ENCODE measurements around the gene PTPRN2.

PTPRN2 gene

DNA sequence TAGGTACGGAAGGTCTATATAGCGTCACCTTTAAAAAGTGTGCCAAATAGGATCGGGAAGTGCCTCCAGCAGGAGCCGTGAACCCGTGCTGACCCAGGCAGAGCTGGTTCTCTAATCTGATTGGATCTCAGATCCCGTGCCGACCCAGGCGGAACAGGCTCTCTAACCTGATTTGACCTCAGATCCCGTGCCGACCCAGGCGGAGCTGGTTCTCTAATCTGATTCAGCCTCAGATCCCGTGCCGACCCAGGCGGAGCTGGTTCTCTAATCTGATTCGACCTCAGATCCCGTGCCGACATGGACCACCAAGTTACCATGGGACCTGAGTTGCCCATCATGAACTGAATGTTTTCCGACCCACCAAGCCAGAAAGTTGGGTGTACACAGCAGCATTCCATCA lies 463.9 kb downstream of the PTPRN2 start:
- Mint-ChIP-seq H3K9me3 (peaks cover 7 to 21% of the 10 kb centered on the region in 2 donors), H3K4me3 (no peak overlapping the region), H3K36me3 (ENCODE audit: insufficient read depth) (no peaks in the 10 kb centered on the region), H3K27me3 (peaks cover 0 to 11% of the 10 kb centered on the region in 2 donors), H3K27ac (no peak overlapping the region), H3K4me1 (ENCODE audit: low read depth in 2 of 2) (no peaks in the 10 kb centered on the region)
- ATAC-seq (replicated peaks) (no peak), DNase-seq (no peak)

DNA sequence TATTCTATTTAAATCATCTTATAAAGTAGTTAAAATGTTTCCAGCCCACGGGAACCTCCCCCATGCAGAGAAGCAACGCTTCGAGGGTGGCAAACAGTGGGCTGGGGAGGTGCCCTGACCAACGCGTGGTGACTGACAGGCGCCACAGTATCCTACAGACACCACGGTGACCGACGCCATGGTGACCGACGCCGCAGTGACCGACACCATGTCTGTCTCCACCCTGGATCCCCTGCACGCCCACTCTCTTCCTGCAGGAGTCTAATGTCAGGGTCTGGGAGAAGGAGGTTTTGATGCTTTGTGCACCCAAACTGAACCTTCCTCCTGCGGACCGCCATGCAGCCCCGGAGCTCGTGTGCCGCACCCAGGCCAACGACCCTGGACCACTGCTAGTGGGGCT lies 464.4 kb downstream of the PTPRN2 start:
- Mint-ChIP-seq H3K27me3 (peaks cover 0 to 11% of the 10 kb centered on the region in 2 donors), H3K4me1 (ENCODE audit: low read depth in 2 of 2) (no peaks in the 10 kb centered on the region), H3K36me3 (ENCODE audit: insufficient read depth) (no peaks in the 10 kb centered on the region), H3K9me3 (peaks cover 7 to 21% of the 10 kb centered on the region in 2 donors), H3K4me3 (no peak overlapping the region), H3K27ac (no peak overlapping the region)
- ATAC-seq (replicated peaks), result no peak
- no peak for DNase-seq

DNA sequence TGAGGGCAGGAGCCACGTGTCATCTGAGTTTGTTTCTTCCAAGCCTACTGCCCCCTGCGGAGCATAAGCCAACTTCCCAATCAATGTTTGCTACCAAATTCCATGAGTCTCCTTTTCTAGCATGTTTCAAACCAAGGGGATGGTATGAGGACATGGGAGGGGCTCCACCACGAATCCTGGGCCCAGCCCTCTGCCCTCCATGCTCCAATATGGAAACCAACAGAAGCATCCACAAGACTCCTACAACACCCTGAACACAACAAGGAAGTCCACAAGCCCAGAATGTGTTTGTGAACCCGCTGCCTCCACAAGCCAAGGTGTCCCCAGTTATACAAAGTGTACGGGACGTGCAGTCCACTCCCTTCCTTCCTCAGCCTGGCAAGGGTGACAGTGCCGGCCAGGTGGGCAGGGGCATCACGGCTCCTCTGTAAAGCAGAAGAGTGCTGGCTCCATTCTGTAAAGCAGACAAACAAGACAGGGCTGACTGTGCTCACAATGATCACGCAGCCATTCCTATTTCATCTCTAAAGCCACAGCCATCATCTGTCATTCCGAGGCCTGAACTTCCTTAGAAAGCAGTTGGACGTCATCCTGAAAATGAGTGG lies 466.1 kb downstream of the PTPRN2 start:
- DNase-seq (no peak), ATAC-seq (replicated peaks) (no peak)
- Mint-ChIP-seq H3K4me1 (ENCODE audit: low read depth in 2 of 2) (no peaks in the 10 kb centered on the region), H3K36me3 (ENCODE audit: insufficient read depth) (no peaks in the 10 kb centered on the region), H3K27ac (no peak overlapping the region), H3K27me3 (peaks cover 0 to 11% of the 10 kb centered on the region in 2 donors), H3K4me3 (no peak overlapping the region), H3K9me3 (peaks cover 9 to 21% of the 10 kb centered on the region in 2 donors)

DNA sequence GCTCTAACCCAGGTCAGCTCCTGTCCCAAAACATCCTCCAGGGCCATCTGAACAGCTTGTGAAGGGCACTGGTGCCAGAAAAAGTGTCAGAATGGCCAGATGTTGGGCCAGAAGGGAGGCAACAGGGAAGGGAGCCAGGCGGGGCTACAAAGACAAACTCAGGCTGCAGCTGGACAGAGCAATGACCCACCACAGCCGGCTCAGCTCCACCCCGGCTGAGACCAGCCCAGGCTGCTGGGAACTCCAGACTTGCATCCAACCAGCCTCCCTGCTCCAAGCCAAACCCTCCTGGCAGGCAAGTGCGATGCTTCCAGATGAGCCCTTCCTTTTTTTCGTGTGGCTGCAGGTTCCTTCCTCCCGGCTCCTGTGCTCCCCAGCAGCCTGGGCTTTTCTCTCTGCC lies 466.9 kb downstream of the PTPRN2 start:
- ATAC-seq (replicated peaks) (no peak), DNase-seq (no peak)
- no peak overlapping the region for H3K4me3 Mint-ChIP-seq
- H3K27ac Mint-ChIP-seq, result no peak overlapping the region
- H3K36me3 Mint-ChIP-seq (ENCODE audit: insufficient read depth), result no peaks in the 10 kb centered on the region
- peaks cover 9 to 21% of the 10 kb centered on the region in 2 donors for H3K9me3 Mint-ChIP-seq
- H3K27me3 Mint-ChIP-seq, result peaks cover 0 to 11% of the 10 kb centered on the region in 2 donors
- no peaks in the 10 kb centered on the region for H3K4me1 Mint-ChIP-seq (ENCODE audit: low read depth in 2 of 2)

- DNase-seq (no peak), ATAC-seq (replicated peaks) (no peak)
- Mint-ChIP-seq H3K27me3 (peaks cover 0 to 11% of the 10 kb centered on the region in 2 donors), H3K4me3 (no peak overlapping the region), H3K36me3 (ENCODE audit: insufficient read depth) (no peaks in the 10 kb centered on the region), H3K9me3 (peaks cover 10 to 22% of the 10 kb centered on the region in 2 donors), H3K4me1 (ENCODE audit: low read depth in 2 of 2) (no peaks in the 10 kb centered on the region), H3K27ac (no peak overlapping the region)
Measured at GRCh38 chr7:158120316-158120715, 467.3 kb downstream of the PTPRN2 start.

DNA sequence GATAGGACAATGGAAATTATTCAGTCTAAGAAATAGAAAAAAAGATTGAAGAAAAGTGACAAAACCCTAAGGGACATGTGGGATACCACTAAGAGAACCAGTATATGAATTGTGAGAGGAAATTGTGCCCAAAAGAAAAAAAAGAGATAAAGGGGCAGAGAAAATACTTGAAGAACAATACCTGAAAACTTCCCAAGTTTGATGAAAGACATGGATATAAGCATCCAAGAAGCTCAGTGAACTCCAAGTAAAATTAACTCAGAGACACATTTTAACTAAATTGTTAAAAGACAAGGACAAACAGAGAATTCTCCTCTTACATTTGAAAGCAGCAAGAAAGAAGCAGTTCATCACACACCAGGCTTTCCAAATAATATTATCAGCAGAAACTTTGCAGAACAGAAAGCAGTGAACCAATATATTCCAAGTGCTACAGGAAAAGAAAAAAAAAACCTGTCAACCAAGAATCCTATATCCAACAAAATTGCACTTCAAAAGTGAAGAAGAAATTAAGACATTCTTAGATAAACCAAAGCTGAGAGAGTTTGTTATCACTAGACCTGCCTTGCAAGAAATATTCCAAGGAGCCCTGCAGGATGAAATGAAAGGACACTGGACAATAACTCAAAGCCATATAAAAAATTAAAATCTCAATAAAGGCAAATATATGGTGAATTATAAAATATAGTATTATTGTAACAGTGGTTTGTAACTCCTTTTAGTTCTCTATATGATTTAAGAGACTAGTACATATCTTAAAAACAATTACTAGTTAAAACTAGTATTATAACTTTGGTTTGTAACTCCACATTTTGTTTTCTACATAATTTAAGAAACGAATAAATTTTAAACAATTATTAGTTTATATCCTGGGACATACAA lies 470.0 kb downstream of the PTPRN2 start:
- ATAC-seq (replicated peaks) (no peak), DNase-seq (no peak)
- H3K4me1 Mint-ChIP-seq (ENCODE audit: low read depth in 2 of 2), result no peaks in the 10 kb centered on the region
- no peaks in the 10 kb centered on the region for H3K36me3 Mint-ChIP-seq (ENCODE audit: insufficient read depth)
- H3K27me3 Mint-ChIP-seq, result peaks cover 0 to 11% of the 10 kb centered on the region in 2 donors
- H3K27ac Mint-ChIP-seq, result no peak overlapping the region
- H3K9me3 Mint-ChIP-seq, result peaks cover 22 to 39% of the 10 kb centered on the region in 2 donors
- H3K4me3 Mint-ChIP-seq, result no peak overlapping the region

DNA sequence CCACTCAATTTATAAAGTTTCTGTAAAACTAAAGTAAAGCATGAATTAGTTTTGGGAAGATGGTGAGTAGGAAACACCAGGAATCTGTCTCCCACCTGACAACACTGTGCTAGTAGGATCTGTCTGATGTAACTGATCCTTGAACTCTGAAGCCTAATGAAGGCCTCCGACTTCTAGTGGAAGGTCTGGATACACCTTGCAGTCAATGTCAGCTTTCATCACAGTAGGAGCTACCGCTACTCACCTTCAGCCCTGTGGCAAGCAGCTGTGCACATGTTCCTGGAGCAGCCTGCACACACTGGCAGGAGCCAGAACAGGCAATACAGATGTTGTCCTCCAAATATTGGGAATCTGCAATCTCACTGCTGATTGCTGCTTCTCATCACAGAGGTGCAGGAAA lies 471.4 kb downstream of the PTPRN2 start:
- ATAC-seq (replicated peaks) (no peak), DNase-seq (no peak)
- H3K9me3 Mint-ChIP-seq, result peaks cover 21 to 40% of the 10 kb centered on the region in 2 donors
- no peak overlapping the region for H3K4me3 Mint-ChIP-seq
- no peaks in the 10 kb centered on the region for H3K4me1 Mint-ChIP-seq (ENCODE audit: low read depth in 2 of 2)
- H3K36me3 Mint-ChIP-seq (ENCODE audit: insufficient read depth), result no peaks in the 10 kb centered on the region
- no peak overlapping the region for H3K27ac Mint-ChIP-seq
- H3K27me3 Mint-ChIP-seq, result peaks cover 5 to 6% of the 10 kb centered on the region in 2 donors

DNA sequence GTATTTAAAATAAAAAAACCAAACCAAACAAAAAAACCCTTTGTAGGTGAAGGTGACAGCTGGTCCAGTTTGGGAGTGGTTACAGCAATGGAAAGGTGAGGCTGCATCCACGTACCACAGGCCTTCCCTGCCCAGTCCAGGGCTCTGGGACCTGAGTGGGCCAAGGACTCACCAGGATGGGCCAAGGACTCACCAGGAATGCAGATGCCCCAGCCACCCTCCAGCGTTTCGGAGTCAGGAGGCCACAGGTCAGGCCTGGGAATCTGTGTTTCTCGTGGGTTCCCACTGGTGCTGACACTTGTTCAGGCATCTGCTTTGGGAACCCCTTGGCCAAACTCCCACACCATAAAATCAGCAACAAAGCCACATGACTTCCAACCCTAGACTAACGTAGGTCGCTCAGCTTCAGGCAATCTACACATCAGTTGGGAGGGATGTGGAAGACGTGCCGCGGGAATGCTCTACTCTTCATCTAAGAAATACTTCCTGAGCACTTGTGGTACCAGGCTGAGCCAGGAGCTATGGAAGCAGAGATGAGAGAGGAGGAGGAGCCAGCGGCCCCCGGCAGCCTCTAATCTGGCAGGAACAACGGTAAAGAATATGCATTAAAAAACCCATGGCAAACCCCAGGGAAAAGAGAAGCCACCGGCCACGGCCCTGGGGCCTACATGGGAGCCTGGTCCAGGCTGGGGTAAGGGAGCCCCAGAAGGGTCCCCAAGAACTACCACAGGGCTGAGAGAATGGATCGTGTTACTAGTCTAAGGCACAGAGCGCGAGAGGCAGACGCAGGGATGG lies 473.4 kb downstream of the PTPRN2 start:
- Mint-ChIP-seq H3K27me3 (peaks cover 0 to 6% of the 10 kb centered on the region in 2 donors), H3K36me3 (ENCODE audit: insufficient read depth) (no peaks in the 10 kb centered on the region), H3K9me3 (peaks cover 21 to 28% of the 10 kb centered on the region in 2 donors), H3K27ac (no peak overlapping the region), H3K4me1 (ENCODE audit: low read depth in 2 of 2) (no peaks in the 10 kb centered on the region), H3K4me3 (no peak overlapping the region)
- ATAC-seq (replicated peaks) (no peak), DNase-seq (no peak)

GRCh38 chr7:158113321-158114025 lies 474.1 kb downstream of the PTPRN2 start:
- DNase-seq (no peak), ATAC-seq (replicated peaks) (no peak)

DNA sequence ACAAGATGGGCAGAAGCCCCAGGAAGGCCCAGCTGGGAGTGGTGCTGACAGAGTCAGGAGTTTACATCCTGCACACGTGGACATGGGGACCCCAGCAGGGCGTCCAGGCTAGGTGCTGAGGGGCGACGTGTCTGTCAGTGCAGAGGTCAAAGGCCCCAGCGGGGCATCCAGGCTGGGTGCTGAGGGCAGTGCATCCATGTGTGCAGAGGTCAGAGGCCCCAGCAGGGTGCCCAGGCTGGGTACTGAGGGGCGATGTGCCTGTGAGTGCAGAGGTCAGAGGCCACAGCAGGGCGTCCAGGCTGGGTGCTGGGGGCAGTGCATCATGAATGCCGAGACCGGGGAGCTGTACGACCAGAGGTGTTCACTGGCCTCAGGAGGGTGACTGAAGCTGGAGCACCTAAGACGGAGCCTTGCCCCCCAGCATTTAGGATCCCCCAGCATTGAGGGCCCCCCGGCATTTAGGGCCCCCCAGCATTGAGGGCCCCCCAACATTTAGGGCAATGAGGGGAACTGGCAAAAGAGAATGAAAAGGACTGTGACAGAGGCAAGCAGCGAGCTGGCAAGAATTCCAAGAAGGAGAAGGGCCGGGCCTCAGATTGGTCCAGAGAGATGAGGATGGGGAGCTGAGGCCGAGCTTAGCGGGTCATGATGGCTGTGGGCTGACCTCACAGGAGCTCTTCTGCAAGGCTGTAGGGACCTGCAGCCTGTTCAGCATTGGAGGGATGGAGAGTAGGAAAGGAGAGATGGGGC lies 474.9 kb downstream of the PTPRN2 start:
- no peaks in the 10 kb centered on the region for H3K36me3 Mint-ChIP-seq (ENCODE audit: insufficient read depth)
- no peak overlapping the region for H3K4me3 Mint-ChIP-seq
- peaks cover 0 to 12% of the 10 kb centered on the region in 2 donors for H3K27me3 Mint-ChIP-seq
- H3K9me3 Mint-ChIP-seq, result peaks cover 21 to 25% of the 10 kb centered on the region in 2 donors
- no peak for ATAC-seq (replicated peaks)
- DNase-seq, result no peak
- H3K4me1 Mint-ChIP-seq (ENCODE audit: low read depth in 2 of 2), result no peaks in the 10 kb centered on the region
- H3K27ac Mint-ChIP-seq, result no peak overlapping the region

More at GRCh38 chr7:158113321-158114025, 474.1 kb downstream of the PTPRN2 start:
- Mint-ChIP-seq H3K36me3 (ENCODE audit: insufficient read depth) (no peaks in the 10 kb centered on the region), H3K4me3 (no peak overlapping the region), H3K27ac (no peak overlapping the region), H3K27me3 (peaks cover 0 to 6% of the 10 kb centered on the region in 2 donors), H3K9me3 (peaks cover 21 to 25% of the 10 kb centered on the region in 2 donors), H3K4me1 (ENCODE audit: low read depth in 2 of 2) (no peaks in the 10 kb centered on the region)

DNA sequence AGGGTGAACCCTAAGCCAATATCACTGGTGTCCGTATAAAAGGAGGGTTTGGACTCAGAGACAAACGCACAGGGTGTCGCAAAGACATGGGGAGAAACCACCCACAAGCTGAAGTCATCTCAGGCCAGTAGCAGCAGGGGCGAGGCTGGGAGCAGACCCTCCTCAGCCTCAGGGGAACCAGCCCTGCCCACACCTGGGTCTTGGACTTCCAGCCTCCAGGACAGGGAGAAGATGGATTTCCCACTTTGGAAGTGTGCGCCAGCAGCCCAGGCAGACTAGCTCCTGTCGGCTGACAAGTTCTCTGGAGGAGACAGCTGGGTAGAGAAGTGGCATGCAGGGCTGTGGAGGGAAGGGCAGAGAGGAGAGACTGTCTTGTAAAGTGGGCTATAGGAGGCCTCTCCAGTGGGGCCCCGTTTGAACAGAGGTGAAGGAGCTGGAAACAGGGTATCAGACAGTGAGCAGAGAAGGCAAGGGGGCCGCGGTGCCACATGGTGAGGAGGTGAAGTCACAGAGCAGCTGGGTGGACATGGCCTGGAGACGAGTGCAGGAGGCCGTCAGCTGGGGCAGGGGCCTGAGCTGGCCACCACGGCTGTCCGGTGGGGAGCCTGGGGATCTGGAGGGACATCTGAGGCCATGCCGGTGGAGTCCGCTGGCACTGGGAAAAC lies 475.6 kb downstream of the PTPRN2 start:
- no peak for ATAC-seq (replicated peaks)

More for the DNA sequence above, 475.6 kb downstream of the PTPRN2 start:
- Mint-ChIP-seq H3K36me3 (ENCODE audit: insufficient read depth) (no peaks in the 10 kb centered on the region), H3K4me1 (ENCODE audit: low read depth in 2 of 2) (no peaks in the 10 kb centered on the region), H3K27ac (no peak overlapping the region), H3K4me3 (no peak overlapping the region), H3K27me3 (peaks cover 0 to 15% of the 10 kb centered on the region in 2 donors), H3K9me3 (peaks cover 20 to 25% of the 10 kb centered on the region in 2 donors)
- DNase-seq, result no peak

Data from effector memory CD8-positive, alpha-beta T cell (primary cell).